ENCODE results near the gene CES3. TPM values are rescaled to one million over a fixed set of nuclear protein-coding genes. Genes with fewer than 3 reads are reported as not detected.

CES3 gene
- polyA plus RNA-seq, 2 of the 4 experiments (the other 2 are of a cell fraction), result 2.1 to 3.8 TPM

- FAIRE-seq, result no peak
- Histone ChIP-seq H3K4me1 (0 out of 3 replicates have a peak, but pooled peaks cover 4% of the 10 kb centered on the region), H3K4me2 (no peak overlapping the region), H3K4me3 (no peak overlapping the region), H3K9me3 (no peaks in the 10 kb centered on the region), H3K27ac (no peak overlapping the region)
- WGBS (ENCODE audit: missing lambda C conversion rate), result 95% methylated on average over 5 of the region's 5 CpGs
- TF ChIP-seq BHLHE40 (IDR thresholded peaks at IDR 0.05; ENCODE audit: low read depth, low read length), result no peak
- no peak for TF ChIP-seq CBX2 (IDR thresholded peaks at IDR 0.05; ENCODE audit: borderline replicate concordance, low read depth)
- no peak for TF ChIP-seq HOXA7 (CRISPR knock-in tag; IDR thresholded peaks at IDR 0.05)
- no peak for TF ChIP-seq HDAC2 (IDR thresholded peaks at IDR 0.05)
- CTCF ChIA-PET, result interaction anchor here (0.9 to 3.4 kb wide), 9 partner anchors 11 to 242 kb away, joined by 3 to 20 read pairs (median 8); partner anchors contain the start of gene CES3
- DNase-seq (ENCODE audit: low read depth in 1 of 2, low spot score in 1 of 2), result no peak
- POLR2A ChIA-PET, result no interaction called here
- no peak for ATAC-seq
Observed at GRCh38 chr16:66942981-66943380, 18.1 kb upstream of the CES3 start.

DNA sequence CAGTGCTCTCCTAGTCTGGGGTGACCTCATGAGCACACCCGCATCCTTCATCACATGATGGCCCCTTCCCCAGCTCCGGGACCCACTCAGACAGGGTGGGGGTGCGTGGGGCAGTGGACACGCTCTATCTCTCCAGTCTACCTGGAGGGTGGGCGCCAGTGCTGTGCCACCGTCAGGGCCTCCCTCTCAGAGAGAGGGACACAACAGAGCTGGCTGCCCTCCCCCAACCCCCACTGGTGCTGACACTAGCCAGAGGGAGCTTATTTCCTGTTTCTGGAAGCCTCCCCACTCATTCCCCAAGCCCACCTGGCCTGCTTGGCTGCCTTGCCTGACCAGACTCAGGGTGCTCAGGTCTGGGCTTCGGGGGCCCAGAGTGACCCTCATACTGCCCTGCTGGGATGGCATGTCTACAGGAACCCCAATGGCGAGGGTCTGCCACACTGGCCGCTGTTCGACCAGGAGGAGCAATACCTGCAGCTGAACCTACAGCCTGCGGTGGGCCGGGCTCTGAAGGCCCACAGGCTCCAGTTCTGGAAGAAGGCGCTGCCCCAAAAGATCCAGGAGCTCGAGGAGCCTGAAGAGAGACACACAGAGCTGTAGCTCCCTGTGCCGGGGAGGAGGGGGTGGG is 17.5 kb upstream of the CES3 start:
- TF ChIP-seq, protein P1, sequence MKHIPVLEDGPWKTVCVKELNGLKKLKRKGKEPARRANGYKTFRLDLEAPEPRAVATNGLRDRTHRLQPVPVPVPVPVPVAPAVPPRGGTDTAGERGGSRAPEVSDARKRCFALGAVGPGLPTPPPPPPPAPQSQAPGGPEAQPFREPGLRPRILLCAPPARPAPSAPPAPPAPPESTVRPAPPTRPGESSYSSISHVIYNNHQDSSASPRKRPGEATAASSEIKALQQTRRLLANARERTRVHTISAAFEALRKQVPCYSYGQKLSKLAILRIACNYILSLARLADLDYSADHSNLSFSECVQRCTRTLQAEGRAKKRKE (CRISPR knock-in tag; IDR thresholded peaks at IDR 0.05; ENCODE audit: low read depth), result no peak
- no peak for TF ChIP-seq HEYL (CRISPR knock-in tag; IDR thresholded peaks at IDR 0.05)
- no peak for TF ChIP-seq POLR2A (IDR thresholded peaks at IDR 0.05; ENCODE audit: low read length)
- TF ChIP-seq, protein P2, sequence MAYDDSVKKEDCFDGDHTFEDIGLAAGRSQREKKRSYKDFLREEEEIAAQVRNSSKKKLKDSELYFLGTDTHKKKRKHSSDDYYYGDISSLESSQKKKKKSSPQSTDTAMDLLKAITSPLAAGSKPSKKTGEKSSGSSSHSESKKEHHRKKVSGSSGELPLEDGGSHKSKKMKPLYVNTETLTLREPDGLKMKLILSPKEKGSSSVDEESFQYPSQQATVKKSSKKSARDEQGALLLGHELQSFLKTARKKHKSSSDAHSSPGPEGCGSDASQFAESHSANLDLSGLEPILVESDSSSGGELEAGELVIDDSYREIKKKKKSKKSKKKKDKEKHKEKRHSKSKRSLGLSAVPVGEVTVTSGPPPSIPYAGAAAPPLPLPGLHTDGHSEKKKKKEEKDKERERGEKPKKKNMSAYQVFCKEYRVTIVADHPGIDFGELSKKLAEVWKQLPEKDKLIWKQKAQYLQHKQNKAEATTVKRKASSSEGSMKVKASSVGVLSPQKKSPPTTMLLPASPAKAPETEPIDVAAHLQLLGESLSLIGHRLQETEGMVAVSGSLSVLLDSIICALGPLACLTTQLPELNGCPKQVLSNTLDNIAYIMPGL (CRISPR knock-in tag; IDR thresholded peaks at IDR 0.05; ENCODE audit: borderline replicate concordance), result no peak
- no peak for TF ChIP-seq PHF8 (IDR thresholded peaks at IDR 0.05; ENCODE audit: borderline replicate concordance, low read depth)
- TF ChIP-seq CHD2 (IDR thresholded peaks at IDR 0.05; ENCODE audit: low read length, partially characterized antibody), result no peak
- no peak for TF ChIP-seq FOSB (CRISPR knock-in tag; IDR thresholded peaks at IDR 0.05)
- no peak for TF ChIP-seq CBX8 (IDR thresholded peaks at IDR 0.05)
- TF ChIP-seq ZFP36 (IDR thresholded peaks at IDR 0.05; ENCODE audit: borderline replicate concordance, partially characterized antibody), result no peak
- TF ChIP-seq, protein P3, sequence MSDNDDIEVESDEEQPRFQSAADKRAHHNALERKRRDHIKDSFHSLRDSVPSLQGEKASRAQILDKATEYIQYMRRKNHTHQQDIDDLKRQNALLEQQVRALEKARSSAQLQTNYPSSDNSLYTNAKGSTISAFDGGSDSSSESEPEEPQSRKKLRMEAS (IDR thresholded peaks at IDR 0.05), result no peak
- no peak for TF ChIP-seq ZC3H11A (IDR thresholded peaks at IDR 0.05)
- no peak for TF ChIP-seq FOXS1 (CRISPR knock-in tag; IDR thresholded peaks at IDR 0.05)
- TF ChIP-seq MAFK (IDR thresholded peaks at IDR 0.05; ENCODE audit: partially characterized antibody), result no peak
- TF ChIP-seq JUNB (IDR thresholded peaks at IDR 0.05), result no peak
- TF ChIP-seq ELK1 (IDR thresholded peaks at IDR 0.05; ENCODE audit: low read depth, low read length), result no peak
- no peak for TF ChIP-seq CEBPB (IDR thresholded peaks at IDR 0.05)
- no peak for TF ChIP-seq ZSCAN20 (CRISPR knock-in tag; IDR thresholded peaks at IDR 0.05)
- no peaks in the 10 kb centered on the region for H3K9me3 ChIP-seq
- 0 out of 3 replicates have a peak, but pooled peaks cover 4% of the 10 kb centered on the region for H3K4me1 ChIP-seq
- DNase-seq (ENCODE audit: low read depth in 1 of 2, low spot score in 1 of 2) (no peak), FAIRE-seq (no peak), ATAC-seq (no peak)
- CTCF ChIA-PET, result interaction anchor here (0.8 to 3.4 kb wide), 10 partner anchors 9 to 242 kb away, joined by 3 to 20 read pairs (median 8); partner anchors contain the start of gene CES3
- no peak overlapping the region for H3K4me3 ChIP-seq
- 97% methylated on average over 9 of the region's 15 CpGs for WGBS (ENCODE audit: missing lambda C conversion rate)
- no peak overlapping the region for H3K27ac ChIP-seq
- H3K4me2 ChIP-seq, result no peak overlapping the region
- POLR2A ChIA-PET, result no interaction called here
